ENCODE results near the gene LINGO4.
A peak's percentile ranks its signal among the peaks of the same experiment; 100 is the strongest.

Gene LINGO4, protein sequence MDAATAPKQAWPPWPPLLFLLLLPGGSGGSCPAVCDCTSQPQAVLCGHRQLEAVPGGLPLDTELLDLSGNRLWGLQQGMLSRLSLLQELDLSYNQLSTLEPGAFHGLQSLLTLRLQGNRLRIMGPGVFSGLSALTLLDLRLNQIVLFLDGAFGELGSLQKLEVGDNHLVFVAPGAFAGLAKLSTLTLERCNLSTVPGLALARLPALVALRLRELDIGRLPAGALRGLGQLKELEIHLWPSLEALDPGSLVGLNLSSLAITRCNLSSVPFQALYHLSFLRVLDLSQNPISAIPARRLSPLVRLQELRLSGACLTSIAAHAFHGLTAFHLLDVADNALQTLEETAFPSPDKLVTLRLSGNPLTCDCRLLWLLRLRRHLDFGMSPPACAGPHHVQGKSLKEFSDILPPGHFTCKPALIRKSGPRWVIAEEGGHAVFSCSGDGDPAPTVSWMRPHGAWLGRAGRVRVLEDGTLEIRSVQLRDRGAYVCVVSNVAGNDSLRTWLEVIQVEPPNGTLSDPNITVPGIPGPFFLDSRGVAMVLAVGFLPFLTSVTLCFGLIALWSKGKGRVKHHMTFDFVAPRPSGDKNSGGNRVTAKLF

GRCh38 chr1:151805066-151805820, at the start of gene LINGO4:
Gene LINGO4 (minus strand): TSS chr1:151805419. CDS start chr1:151802704, 2,715 bp downstream.
- no peak for DNase-seq

DNA sequence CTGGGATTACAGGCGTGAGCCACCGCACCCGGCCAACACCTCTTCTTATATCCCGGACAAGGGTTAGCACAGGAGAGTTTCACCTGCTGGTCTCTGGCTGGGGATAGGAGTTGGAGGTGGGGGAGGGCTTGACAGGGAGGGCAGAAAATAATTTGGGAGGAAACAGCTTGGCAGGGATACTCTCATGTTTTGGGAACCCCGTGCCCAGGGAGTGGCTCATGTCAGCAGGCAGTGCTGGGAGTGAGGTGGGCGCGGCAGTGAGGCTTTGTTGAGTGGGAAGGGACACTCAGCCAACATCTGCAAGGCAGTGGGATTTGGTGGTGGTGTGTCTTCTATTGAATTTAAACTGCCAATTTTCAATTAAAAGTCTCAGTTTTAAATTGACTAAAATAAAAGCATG, 49.4 kb upstream of the LINGO4 start:
- DNase-seq, result no peak

DNA sequence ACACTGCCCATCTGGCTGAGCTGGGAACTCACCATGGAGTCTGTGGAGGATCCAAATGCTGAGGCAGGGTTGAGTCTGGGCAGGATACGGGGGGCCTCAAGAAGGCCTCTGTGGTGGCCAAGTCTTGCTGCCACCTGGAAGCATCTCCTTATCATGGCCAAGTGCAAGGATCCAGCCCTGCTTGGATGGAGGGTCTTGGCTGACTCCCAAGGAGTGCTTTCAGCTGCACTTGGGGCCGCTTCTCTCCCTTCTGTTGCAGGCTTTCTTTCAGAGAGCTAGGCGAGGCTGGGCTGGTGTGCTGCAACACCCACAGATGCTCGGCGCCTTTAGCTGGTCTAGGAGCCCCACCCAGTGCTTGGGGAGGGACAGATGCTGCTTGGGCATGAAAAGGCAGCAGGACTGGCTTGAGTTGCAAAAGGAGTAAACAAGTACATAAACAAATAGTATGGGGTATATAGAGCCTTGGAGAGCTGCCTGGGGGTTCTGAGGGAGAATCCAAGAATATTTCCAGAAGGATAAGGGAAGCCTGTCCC, 48.3 kb upstream of the LINGO4 start, which contains the start of gene THEM5:
Gene THEM5 (minus strand): TSS at position 302 of the 533 bp plus-strand sequence. CDS start 147 bp downstream, at position 155.
- DNase-seq, result no peak

- no peak for DNase-seq
Measured at GRCh38 chr1:151852733-151853132, 47.5 kb upstream of the LINGO4 start.

- no peak for DNase-seq
Measured at GRCh38 chr1:151851886-151852285, 46.7 kb upstream of the LINGO4 start.

GRCh38 chr1:151849871-151850270, 44.7 kb upstream of the LINGO4 start:
- no peak for DNase-seq

DNA sequence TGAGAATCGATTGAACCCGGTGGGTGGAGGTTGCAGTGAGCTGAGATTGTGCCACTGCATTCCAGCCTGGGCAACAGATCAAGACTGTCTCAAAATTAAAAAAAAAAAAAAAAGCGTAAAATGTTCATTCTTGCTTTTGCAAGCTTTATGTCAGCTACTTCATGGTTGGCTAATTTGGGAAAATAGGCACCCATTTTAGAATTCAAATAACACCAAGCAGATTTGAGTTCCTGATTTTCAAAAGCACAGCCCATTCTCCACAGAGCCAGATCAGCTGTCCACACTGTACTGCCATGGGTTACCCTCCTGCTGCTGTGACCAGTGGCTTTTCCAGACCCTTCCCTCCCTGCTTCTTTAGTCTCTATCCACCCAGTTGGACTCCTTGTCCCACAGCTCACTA, 43.9 kb upstream of the LINGO4 start:
- DNase-seq, result no peak

GRCh38 chr1:151847867-151848596, 42.8 kb upstream of the LINGO4 start:
- DNase-seq, result no peak

DNA sequence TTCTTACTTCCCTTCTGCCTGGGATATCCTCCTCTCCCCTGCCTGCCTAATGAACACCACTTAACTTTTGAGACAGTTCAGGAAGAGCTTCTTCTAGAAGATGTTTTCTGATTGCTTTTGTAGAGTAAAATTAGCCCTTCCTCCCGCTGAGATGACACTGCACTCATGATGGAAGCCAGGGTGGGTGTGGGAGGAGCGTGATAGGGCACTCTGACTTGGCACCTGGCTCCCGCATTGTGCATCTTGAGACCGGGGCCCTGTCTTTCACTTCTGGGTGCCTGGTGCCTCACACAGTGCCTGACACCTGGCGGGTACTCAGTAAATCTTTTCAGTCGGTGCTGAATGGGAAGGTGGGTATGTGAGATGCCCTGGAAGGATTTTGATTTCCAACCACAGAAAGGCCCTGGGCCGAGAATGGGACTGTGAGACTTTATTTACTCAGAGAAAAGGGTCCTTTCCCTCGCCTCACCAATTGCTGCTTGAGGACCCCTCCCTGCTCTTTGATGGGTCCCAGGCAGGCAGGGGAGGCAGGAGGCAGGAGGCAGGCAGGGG, 41.5 kb upstream of the LINGO4 start:
- no peak for DNase-seq

DNA sequence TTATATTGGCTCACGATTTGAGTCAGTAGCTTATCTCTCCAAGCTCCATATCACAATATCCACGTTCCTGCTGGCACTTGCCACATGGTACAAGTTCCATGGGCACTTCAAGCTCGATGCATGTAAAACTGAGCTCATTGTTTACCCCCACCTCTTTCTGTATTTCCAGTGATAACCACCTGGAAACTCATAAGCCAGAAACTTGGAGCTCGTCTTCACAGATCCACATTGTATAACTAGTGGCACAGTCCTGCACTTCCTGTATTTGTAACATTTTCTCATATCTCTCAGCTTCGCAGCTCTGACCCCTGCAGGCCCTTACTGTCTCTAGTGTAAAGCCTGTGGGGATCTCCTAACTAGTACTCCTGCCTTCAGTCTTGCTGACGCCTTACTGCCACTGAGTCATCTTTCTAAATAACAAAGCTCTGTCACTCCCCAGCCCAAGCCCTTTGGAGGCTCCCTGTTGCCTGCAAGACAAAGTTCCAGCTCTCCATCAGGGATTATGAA, 40.9 kb upstream of the LINGO4 start:
- peak; percentile 28 for DNase-seq

DNA sequence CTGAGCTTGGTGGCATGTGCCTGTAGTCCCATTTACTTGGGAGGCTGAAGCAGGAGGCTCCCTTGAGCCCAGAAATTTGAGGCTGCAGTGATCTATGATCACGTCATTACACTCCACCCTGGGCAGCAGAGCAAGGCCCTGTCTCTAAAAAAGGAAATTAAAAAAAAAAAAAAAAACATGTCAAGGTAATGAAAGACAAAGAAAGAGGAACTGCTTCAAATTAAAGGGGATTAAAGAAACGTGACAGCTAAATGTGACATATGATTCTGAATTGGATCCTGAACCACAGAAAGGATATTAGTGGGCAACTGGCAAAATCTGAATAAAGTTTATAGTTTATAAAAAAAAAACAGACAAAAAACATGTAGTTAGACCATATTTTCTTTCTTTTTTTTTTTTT, 38.2 kb upstream of the LINGO4 start:
- DNase-seq, result no peak

- DNase-seq, result no peak
Measured at GRCh38 chr1:151841141-151841540, 35.9 kb upstream of the LINGO4 start.

GRCh38 chr1:151840421-151840820, 35.2 kb upstream of the LINGO4 start:
- no peak for DNase-seq

DNA sequence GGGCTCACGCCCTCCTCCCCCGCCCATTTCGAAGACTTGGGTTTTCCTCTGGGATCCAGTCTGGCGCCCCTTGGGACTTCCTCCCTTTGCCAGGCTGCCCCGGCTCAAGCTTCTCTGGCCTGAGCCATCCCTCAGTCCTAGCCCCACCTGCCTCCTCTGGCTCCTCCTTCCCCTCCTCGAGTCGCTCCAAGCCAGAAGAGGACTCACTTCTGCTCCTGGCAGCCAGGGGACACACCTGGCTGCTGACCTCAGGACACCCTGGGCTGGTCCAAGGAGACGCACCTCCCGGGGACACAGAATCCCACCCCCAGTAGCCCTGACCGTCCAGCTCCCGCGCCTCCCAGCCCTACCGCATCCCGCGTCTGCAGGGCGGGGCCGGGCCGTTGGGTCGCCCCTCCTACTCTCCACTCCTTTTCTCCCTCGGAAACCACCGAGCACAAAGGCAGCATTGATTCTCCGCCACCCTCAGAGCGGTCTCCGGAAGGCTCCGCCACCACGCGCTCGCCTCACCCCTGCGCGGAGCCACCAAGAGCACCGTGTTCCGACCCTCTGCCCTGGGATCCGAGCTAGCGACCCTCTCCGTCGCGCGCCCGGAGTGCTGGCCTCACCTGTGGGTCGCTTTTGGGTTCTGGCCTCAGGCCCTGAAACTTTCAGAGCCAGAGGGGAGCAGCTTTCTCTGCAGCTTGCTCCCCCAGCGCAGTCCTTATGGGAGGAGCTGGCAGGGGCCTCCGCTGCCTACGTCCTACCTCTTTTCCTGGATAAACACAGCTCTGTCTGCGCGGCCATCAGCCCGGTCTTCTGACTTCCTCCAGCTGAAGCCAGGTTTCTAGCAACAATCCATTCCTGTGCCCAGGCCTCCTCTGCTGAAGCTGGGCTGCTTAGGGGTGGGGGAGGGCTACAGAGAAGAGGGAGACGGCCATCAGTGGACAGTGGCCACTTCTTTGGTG, 34.5 kb upstream of the LINGO4 start, which contains the start of gene C2CD4D:
Gene C2CD4D (minus strand): TSS at position 364 of the 947 bp plus-strand sequence. CDS start 831 bp downstream, outside the sequence.
- no peak for DNase-seq

DNA sequence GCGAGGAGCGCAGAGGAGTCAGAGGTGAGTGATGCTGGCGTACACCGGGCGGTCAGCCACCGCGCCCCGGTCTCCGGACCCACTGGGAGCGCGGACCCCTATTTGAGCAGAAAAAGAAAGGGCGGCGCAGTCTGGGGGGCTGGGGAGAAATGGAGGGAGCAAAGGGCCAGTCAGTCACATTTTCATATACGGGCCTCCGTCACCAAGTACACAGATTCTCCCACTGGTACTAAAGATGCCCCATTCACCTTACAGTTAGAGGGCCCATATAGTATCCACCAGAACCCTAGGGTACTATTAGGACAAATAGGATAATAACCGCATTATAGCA, 33.8 kb upstream of the LINGO4 start:
- DNase-seq, result no peak

- DNase-seq, result no peak
Measured at GRCh38 chr1:151838222-151839081, 33.2 kb upstream of the LINGO4 start.

DNA sequence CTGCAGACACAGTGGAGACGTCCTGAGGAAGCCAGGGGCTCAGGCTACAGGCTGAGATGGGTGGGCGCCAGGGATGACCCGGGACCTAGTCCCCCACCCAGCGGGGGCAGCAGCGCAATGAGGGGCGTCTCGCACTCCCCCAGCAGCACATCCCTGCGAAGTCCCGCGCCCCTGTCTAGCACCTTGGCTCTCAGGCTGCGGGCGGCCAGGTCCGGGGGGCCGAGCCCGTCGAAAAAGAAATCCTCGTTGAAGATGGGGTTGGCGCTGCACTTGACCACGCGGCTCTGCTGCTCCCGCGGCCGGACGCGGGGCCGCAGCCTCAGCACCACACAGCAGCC, 32.6 kb upstream of the LINGO4 start:
- no peak for DNase-seq

DNA sequence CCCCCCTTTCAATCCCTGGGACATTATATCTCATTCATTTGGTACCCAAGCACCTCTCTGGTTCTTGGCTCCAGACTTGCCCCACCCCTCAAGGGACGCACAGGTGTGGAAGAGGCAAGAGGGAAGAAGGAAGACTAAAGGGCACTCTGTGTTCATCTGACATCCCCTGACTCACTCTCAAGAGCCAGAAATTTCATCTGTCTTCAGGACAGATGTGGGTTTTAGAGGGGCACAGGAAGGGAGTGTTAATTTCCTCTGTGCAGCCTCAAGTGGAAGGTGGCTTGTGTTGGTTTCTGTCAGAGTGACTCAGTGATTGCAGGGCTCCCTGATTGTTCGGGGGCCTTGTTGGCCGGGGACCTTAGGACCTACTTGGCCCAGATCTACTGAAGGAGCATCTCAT, 32.0 kb upstream of the LINGO4 start:
- no peak for DNase-seq

DNA sequence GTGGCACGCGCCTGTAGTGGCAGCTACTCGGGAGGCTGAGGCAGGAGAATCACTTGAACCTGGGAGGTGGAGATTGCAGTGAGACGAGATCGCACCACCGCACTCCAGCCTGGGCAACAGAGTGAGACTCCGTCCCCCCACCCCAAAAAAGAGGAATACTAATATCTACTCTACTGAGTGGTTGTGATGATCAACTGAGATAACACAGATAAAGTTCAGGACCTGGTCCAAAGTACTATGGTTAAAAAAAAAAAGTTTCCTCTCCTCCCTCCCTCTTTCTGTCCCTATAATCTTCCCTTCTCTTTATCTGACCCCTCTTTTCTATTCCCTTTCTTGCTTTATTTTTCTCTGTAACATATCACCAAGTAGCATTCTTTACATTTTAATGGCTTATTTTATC, 30.4 kb upstream of the LINGO4 start:
- DNase-seq, result no peak

DNA sequence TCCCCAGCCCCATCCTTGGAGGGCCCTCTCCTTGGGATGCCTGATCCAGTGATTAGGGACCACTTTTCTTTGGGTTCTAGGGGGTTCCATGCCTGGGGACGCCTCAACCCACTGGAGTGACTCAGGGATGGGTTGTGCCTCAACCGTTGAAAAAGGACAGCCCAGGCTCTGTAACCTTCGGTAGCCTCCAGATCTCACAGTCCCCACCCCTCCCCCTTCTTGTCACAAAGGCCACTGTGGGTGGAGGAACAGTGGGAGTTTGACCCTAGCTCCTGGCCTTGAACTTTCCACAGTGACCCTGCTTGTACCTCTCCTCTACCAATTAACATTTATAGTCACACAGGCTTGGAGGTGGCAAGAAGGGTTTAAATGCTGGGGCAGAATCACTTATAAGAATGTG, 29.0 kb upstream of the LINGO4 start:
- no peak for DNase-seq

Data from NCI-H226 (cell line).